GM21619 (cell line): ENCODE measurements around the gene GTPBP1.

ENCODE experiments used
- ATAC-seq: cut with Tn5 transposase; IDR thresholded peaks from one replicate; pipeline ENCODE4 v1.9.1; 2021; ENCODE audit not compliant: unreplicated experiment

The GTPBP1 gene

DNA sequence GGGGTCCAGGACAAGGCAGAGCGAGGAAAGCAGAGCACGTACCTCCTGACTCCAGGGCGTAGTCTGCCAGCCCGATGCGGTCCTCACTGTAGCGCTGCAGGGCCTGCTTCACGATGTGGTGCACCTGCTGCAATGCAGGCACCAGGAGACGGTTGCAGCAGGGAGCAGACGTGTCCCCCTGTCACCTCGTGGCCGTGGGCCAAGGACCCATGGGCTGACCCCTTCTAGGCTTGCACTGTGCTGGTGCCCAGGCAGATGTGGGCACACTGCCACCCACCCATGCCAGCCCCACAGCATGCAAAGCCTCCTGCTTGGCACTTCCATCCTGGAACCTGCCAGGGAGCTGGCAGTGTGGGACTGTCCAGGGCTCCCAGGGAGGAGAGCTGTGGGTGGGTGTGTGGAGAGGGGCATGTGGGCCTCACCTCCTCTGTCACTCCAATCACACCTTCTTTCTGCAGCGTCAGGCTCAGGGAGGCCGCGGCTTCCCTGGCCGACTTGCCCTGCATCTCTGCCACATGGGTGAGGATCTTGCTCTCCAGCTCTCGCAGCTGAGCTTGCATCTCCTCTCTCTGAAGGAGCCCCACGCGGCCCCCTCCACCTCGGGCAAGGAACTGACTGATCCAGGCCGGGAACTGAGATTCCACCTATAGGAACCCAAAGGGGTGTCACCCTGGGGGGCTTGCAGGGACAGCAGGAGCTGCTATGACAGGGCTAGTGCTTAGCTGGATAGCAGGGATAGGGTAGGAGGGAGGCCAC, 33.7 kb downstream of the GTPBP1 start:
- ATAC-seq, result no peak

DNA sequence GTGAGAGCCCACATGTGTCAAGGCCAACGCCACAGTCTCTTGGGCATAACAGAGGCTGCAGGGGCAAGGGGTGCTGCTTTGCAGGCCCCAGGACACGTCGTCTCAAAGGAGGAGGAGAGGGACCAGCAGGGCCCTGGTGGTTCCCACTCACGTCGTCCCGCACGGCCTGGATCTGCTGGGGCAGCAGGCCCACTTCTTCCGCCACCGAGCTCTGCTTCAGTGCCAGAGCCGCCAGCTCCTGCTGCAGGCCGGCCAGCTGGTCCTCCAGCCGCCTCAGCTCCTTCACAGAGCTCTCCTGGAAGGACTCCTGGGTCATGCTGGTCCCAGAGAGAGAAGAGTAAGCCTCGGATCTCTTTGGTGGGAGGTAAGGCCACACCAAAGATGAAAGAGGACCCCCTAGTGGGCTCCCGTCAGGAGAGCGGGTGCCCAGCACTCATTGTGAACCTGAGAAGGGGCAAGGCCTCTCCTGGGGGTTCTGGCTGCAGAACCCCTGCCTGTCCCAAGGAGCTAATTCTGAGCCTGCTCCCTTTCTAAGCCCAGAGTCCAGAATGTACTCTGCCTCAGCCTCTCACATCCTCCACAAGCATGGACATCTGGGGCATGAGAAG, 34.5 kb downstream of the GTPBP1 start:
- no peak for ATAC-seq

DNA sequence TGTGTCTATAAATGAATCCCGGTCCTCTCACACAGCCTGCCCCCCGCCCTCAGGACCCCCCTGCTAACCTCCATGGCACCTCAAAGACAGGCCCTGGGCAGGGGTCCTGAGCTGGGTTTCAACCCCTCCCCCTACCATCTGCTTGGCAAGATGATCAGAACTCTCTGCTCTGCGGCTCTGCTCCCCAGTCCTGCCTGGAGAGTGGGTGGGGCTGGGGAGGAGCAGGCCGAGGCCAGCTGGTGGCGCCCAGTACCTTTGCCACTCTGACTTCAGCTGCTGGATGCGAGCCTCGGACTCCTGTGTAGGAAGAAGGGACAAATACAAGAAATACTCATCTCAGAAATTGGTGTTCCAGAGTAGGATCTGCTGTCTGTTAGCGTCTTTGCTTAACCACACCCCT, 35.0 kb downstream of the GTPBP1 start:
- ATAC-seq, result no peak

DNA sequence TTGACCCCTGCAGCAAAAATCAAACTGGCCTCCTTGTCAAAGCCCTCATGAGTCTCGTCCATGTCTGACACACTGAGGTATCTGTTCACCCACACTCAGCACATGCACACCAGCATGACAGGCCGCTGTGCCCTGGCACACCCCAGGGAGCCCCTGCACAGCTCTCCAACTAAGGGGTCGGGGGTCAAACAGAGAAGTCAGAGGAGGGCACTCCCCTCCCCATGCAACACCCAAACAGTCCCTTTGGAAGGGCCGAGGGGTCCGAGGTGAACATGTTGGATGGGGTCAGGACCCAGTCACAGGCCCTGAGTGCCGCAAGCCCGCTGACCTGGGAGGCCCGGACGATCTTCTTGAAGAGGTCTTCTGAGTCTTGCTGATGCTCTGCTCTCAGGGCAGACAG, 35.4 kb downstream of the GTPBP1 start:
- ATAC-seq, result no peak

- no peak for ATAC-seq
Measured at GRCh38 chr22:38741576-38741975, 35.8 kb downstream of the GTPBP1 start.

GRCh38 chr22:38742176-38742942, 36.6 kb downstream of the GTPBP1 start:
- ATAC-seq, result no peak

DNA sequence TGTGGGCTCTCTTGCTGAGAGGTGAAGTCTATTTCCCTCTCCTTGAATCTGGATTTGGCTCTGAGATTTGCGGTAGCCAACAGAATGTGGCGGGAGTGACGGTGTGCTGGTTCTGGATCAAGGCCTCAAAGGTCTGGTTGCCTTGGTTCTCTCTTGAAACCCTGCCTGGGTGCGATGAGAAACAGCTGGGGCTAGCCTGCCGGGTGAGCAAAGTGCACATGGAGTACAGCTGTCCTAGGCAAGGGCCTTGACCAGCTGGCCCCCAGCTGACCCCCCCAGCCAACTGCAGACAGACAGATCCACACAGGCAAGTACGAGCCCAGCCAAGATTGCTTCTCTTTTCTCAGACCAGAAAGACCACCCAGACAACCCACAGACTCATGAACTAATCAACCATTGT, 39.2 kb downstream of the GTPBP1 start:
- no peak for ATAC-seq

- no peak for ATAC-seq
Measured at GRCh38 chr22:38745676-38746460, 40.1 kb downstream of the GTPBP1 start.

DNA sequence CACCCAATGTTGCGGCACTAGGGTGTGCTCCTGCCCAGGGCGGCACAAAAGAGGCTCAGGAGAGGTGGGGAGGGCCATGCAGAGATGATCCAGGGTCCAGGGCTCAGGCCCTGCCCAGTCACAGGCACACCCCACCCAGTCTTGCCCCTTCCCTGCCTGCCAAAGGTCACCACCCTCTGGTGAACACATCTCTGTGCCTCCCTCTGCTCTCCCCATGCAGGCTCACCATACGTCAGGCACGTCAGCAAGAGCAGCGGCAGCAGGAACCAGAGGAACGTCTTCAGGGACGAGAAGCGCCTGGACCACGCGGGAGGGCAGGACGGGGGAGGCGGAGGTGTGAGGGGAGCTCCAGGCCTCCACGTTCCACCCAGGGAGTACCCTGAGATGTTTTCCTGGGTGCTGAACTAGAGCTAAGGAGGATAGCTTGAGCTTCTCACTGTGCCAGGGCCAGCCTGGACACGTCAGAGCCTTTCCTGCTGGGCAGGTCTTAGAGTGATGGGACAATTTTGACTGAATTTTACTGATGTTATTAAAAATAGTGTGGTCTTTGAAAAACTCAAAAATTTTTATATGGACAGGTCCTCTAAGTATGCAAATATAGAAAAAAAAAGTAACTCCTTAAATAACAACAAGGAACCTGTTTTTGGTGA, 42.9 kb downstream of the GTPBP1 start:
- ATAC-seq, result no peak

DNA sequence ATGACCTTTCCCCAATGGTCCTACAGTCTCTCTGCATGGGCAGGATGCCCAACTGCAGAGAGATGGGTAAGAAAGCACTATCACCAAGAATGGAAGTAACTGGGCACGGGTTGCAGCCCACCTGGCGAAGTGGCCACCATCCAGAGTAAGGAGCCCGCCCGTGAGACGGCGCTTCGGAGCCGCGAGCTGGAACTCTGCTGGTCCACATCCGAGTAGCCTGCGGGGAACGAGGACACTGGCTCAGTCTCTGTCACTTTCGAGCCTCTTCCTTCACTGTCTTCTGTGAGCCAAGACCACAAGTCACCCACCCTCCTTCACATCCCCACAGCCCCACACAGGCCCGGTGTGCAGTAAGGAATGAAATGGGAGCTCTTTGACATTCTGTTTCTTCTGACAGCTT, 44.4 kb downstream of the GTPBP1 start:
- no peak for ATAC-seq

- ATAC-seq, result no peak
Measured at GRCh38 chr22:38750638-38751037, 44.9 kb downstream of the GTPBP1 start.

GRCh38 chr22:38751066-38751421, 45.3 kb downstream of the GTPBP1 start:
- ATAC-seq, result no peak

DNA sequence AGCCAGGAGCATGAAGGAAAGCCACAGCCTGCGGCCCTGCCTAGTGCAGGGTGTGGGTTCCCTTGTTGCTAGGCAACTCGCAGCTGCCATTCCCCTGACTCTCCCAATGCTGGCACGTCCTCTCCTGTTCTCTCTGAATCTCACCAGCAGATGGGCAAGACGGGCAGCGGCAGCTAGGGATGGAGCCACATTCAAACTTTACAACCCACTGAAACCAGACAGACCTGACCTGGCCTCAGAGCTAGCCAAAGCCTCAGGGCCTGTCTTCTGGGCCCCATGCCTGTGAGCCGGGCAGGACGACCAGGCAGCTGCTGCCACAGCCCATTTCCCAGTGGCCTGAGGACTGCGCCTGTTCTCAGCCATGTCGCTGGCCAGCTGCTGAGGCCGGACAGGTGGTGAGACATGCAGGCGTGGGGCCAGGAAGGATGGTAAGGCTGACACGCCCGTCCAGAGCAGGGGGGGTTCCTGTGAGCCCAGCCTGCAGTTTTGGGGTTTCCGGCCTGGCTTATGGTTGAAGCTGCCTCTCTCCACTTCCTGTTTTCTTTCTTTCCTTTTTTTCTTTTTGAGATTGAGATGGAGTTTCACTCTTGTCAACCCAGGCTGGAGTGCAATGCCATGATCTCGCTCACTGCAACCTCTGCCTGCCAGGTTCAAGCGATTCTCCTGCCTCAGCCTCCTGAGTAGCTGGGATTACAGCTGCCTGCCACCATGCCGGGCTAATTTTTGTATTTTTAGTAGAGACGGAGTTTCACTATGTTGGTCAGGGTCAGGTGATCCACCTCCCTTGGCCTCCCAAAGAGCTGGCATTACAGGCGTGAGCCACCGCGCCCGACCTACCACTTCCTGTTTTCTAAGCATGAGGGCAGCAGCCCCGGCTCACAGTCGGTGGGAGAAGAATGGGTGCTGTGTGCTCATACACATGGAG, 45.9 kb downstream of the GTPBP1 start:
- peak; percentile 33 for ATAC-seq

DNA sequence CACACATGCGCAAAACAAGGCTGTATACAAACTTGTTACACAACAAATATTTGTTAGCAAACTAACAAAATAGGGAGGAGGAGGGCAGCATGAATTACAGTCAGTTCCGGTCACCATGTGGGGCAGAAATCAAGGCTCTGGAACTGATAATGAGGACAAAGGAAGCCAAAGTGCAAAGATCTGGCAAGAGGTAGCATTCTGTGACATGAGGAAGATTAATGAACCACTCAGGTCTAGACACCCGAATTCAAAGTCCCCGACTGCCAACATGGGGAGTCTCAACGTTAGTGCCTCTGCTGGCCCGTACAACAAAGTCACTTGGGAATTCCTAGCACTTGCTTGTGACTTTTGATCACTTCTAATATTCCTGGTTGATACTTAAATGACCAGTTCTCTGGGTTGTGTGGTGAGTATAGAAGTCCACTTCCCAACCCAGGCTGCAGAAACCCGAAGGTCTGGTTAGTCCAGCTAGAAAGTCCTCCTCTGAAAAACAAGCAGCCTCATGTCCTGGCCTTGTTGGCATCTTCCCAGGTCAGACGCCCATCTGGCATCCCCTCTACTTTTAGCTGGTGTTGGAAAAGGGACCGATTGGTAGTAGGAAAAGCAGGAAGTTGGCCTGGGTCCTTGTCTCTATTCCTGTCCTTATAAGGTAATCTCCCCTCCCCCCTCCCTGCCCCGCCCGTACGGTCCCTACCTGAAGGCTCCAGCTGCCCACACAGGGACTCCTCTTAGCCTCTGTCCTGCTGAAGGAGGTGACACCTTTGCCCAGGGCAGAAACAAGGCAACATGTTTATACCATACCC, 48.4 kb downstream of the GTPBP1 start:
- ATAC-seq, result no peak

GRCh38 chr22:38754751-38755154, 49.0 kb downstream of the GTPBP1 start:
- no peak for ATAC-seq

DNA sequence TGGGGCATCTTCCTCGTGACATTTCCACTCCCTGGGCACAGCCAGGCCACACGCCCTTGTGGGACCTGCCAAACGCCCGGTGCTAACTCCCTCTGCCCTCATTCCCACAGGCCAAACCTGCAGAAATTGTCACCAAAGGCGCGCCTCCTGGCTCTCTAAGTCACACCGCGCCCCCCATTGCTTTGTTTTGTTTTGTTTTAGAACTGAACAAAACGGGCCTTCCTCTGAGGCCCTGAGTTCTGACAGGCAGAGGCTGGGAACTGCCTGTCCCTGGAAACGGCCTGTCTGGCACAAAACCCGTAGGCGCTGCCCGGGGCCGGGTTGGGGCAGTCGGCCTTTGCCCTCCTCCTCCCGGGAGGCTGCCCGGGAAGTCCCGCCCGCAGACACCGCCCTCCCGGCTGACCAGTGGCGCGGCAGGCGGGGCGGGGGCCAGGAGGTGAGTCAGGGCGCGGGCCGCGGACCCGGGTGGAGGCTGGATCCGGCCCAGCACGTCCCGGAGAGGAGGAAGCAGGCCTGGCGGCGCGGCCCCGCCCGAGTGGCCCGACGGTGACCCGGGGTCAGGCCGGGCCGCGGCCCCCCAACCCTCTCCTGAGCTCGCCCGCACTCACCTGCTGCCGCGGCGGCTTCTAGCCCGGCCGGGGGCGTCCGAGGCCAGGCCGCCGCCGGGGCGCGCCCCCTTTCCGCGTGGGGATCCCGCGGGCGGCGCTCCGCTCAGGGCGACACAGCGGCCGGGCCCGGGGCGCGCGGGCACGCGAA, 49.6 kb downstream of the GTPBP1 start:
- peak; percentile 29 for ATAC-seq

- peak; percentile 55 for ATAC-seq
Measured at GRCh38 chr22:38755911-38756532, 50.3 kb downstream of the GTPBP1 start, which contains the start of gene SUN2. TSS of gene SUN2 (minus strand) at chr22:38755998. CDS start at chr22:38752628, 3,370 bp downstream.
